K562 (cell line): ENCODE results near the gene METTL23. TPM values are rescaled to one million over a fixed set of nuclear protein-coding genes. Genes with fewer than 3 reads are reported as not detected.

Experiments
- DACH1 ChIP-seq: fragments of 450-650 bp; IDR thresholded peaks from 2 replicates; pipeline ENCODE4 v1.6.1; 2018; ENCODE audit not compliant: partially characterized antibody
- DEAF1 ChIP-seq: fragments of 450-650 bp; formaldehyde crosslinking; IDR thresholded peaks from 2 replicates; pipeline ENCODE4 v1.4.0; 2020; ENCODE audit warnings: mild to moderate bottlenecking, moderate library complexity
- ELF1 ChIP-seq: fragments of 200-800 bp; sonication (Bioruptor generic); IDR thresholded peaks from 2 replicates; pipeline ENCODE4 v1.6.1; 2016; ENCODE audit warnings: missing genetic modification characterization, missing compliant biosample characterization
- ETS2 ChIP-seq: IDR thresholded peaks from 2 replicates; pipeline ENCODE4 v1.6.1; 2016; ENCODE audit warnings: borderline replicate concordance, missing genetic modification characterization, mild to moderate bottlenecking, moderate library complexity, missing compliant biosample characterization; ENCODE audit not compliant: poor library complexity, severe bottlenecking
- FOXM1 ChIP-seq, 2 experiments: fragments of 450-650 bp in 1 of 2; sonication (generic) in 1 of 2; formaldehyde crosslinking in 1 of 2; IDR thresholded peaks; 2 replicates each; pipeline versions ENCODE4 v1.6.1 to v1.9.0; 2017 to 2022; ENCODE audit warnings: low read depth in 2 of 2, mild to moderate bottlenecking in 2 of 2, missing genetic modification reagents in 1 of 2, moderate library complexity in 1 of 2
- HNRNPLL ChIP-seq: fragments of 200-400 bp; formaldehyde crosslinking; IDR thresholded peaks from 2 replicates; pipeline ENCODE4 v1.6.1; 2017; ENCODE audit warnings: low read length, low read depth, mild to moderate bottlenecking; ENCODE audit not compliant: poor library complexity, severe bottlenecking
- JUN ChIP-seq, 2 experiments: sonication (generic) in 1 of 2; formaldehyde crosslinking in 1 of 2; IDR thresholded peaks; 2 replicates each; pipeline versions ENCODE4 v1.6.1 to v1.8.0; 2012 to 2022; ENCODE audit warnings: borderline replicate concordance in 2 of 2, mild to moderate bottlenecking in 2 of 2, improper control_type of control experiment in 1 of 2, low read depth in 1 of 2, low read length in 1 of 2, missing genetic modification reagents in 1 of 2
- KLF6 ChIP-seq: fragments of 250-450 bp; sonication (Bioruptor Pico); IDR thresholded peaks from 2 replicates; pipeline ENCODE4 v1.4.0; 2020; ENCODE audit warnings: mild to moderate bottlenecking, moderate library complexity, borderline replicate concordance
- MIER1 ChIP-seq: fragments of 450-650 bp; IDR thresholded peaks from 2 replicates; pipeline ENCODE4 v1.6.1; 2016; ENCODE audit warnings: antibody characterized with exemption, mild to moderate bottlenecking, low read depth
- NFIC ChIP-seq: fragments of 450-650 bp; IDR thresholded peaks from 2 replicates; pipeline ENCODE4 v1.6.1; 2017; ENCODE audit warnings: mild to moderate bottlenecking, inconsistent platforms
- NR2C2 ChIP-seq, 2 experiments: fragments of 200-800 bp in 1 of 2; sonication (Bioruptor generic) in 1 of 2; sonication (generic) in 1 of 2; formaldehyde crosslinking in 1 of 2; IDR thresholded peaks; 2 replicates each; pipeline versions ENCODE4 v1.6.1 to v1.8.0; 2016 to 2022; ENCODE audit warnings: mild to moderate bottlenecking in 1 of 2, missing compliant biosample characterization in 1 of 2, missing genetic modification characterization in 1 of 2, missing genetic modification reagents in 1 of 2
- NR2F6 ChIP-seq: fragments of 450-650 bp; formaldehyde crosslinking; IDR thresholded peaks from 2 replicates; pipeline ENCODE4 v1.4.0; 2020; ENCODE audit warnings: mild to moderate bottlenecking
- PCBP2 ChIP-seq: fragments of 200-400 bp; formaldehyde crosslinking; IDR thresholded peaks from 2 replicates; pipeline ENCODE4 v1.6.1; 2018; ENCODE audit warnings: low read length, low read depth, mild to moderate bottlenecking, moderate library complexity; ENCODE audit not compliant: poor library complexity, severe bottlenecking
- SOX6 ChIP-seq: fragments of 450-650 bp; IDR thresholded peaks from 2 replicates; pipeline ENCODE4 v1.6.1; 2014; ENCODE audit warnings: mild to moderate bottlenecking
- STAT5A ChIP-seq: IDR thresholded peaks from 2 replicates; pipeline ENCODE4 v1.6.1; 2012; ENCODE audit warnings: low read length, inconsistent platforms, borderline replicate concordance
- ZBTB9 ChIP-seq: fragments of 450-650 bp; formaldehyde crosslinking; IDR thresholded peaks from 2 replicates; pipeline ENCODE4 v1.4.0; 2020; ENCODE audit warnings: mild to moderate bottlenecking, moderate library complexity
- ZNF174 ChIP-seq: fragments of 250-450 bp; sonication (Bioruptor Pico); IDR thresholded peaks from 2 replicates; pipeline ENCODE4 v1.4.0; 2020; ENCODE audit warnings: mild to moderate bottlenecking
- ZNF655 ChIP-seq: fragments of 250-450 bp; sonication (Bioruptor Pico); IDR thresholded peaks from 2 replicates; pipeline ENCODE4 v1.5.0; 2021
- ZNF75A ChIP-seq: fragments of 450-650 bp; formaldehyde crosslinking; IDR thresholded peaks from 2 replicates; pipeline ENCODE4 v1.4.0; 2020; ENCODE audit warnings: mild to moderate bottlenecking
- ZNF766 ChIP-seq: fragments of 200-800 bp; sonication (Bioruptor generic); conservative IDR thresholded peaks from 2 replicates; pipeline ENCODE4 v1.6.1; 2016; ENCODE audit warnings: missing genetic modification characterization, missing compliant biosample characterization
- polyA plus RNA-seq, 8 experiments: library from polyadenylated mRNA; depleted of rRNA in 4 of 8; stranded (reverse) in 5 of 8; unstranded in 3 of 8; fragments of >200 nt; fragmentation: Nextera tagmentation in 2 of 8; fragmentation: Illumina TruSeq in 1 of 8; extraction: Ambion mirVana in 2 of 8; extraction: Trizol in 1 of 8; gene quantifications; 2 replicates each; pipeline versions ENCODE4 v1.2.1 to v1.2.3, GENCODE V29; 2011 to 2014; ENCODE audit warnings: inconsistent platforms in 1 of 8, missing spikeins in 1 of 8
- total RNA-seq, 7 experiments: library from RNA; depleted of rRNA in 6 of 7; stranded (reverse); fragments of >200 nt in 6 of 7; fragmentation: Illumina TruSeq in 2 of 7; extraction: Trizol in 2 of 7; gene quantifications; 2 replicates each; pipeline versions ENCODE4 v1.2.1 to v1.2.3, GENCODE V29; 2011 to 2021; ENCODE audit warnings: low replicate concordance in 1 of 7
- TF ChIP-seq, protein P1 (sequence below): sonication (generic); formaldehyde crosslinking; IDR thresholded peaks from 2 replicates; pipeline ENCODE4 v1.9.0; 2022; ENCODE audit warnings: mild to moderate bottlenecking, missing genetic modification reagents
- TF ChIP-seq, protein P2 (sequence below): IDR thresholded peaks from 3 replicates; pipeline ENCODE4 v1.6.1; 2011; ENCODE audit warnings: borderline replicate concordance, mild to moderate bottlenecking; ENCODE audit not compliant: insufficient read length, insufficient read depth

The METTL23 gene
- total and polyA plus RNA-seq, 9 of the 15 experiments (the other 6 are each of a cell fraction or from before 2014, with no cell fraction given): 29.4 to 67.3 (median 41.6) TPM

DNA sequence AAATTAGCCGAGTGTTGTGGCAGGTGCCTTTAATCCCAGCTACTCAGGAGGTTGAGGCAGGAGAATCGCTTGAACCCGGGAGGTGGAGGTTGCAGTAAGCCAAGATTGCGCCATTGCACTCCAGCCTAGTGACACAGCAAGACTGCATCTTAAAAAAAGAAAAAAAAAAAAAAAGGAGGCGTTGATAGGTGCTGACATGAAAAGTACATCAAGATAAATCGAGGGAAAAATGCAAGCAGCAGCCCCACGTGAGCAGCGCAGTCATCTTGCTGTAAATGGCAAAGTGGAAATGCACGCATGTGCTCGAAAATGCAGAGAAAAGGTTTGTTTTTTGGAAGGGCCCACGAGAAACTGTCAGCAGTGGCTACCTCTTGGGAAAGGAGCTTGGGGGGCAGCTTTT is 36.8 kb upstream of the METTL23 start (continued):
- TF ChIP-seq, protein P1, sequence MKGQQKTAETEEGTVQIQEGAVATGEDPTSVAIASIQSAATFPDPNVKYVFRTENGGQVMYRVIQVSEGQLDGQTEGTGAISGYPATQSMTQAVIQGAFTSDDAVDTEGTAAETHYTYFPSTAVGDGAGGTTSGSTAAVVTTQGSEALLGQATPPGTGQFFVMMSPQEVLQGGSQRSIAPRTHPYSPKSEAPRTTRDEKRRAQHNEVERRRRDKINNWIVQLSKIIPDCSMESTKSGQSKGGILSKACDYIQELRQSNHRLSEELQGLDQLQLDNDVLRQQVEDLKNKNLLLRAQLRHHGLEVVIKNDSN: peak; percentile 77
- TF ChIP-seq ZNF75A (CRISPR knock-in tag) (no peak), MIER1 (no peak), SOX6 (no peak), KLF6 (CRISPR knock-in tag) (no peak), DEAF1 (no peak), JUN (IDR thresholded peaks at IDR 0.05; ENCODE audit: borderline replicate concordance, low read depth, low read length) (no peak), JUN (CRISPR knock-in tag; IDR thresholded peaks at IDR 0.05; ENCODE audit: borderline replicate concordance) (no peak), ELF1 (tag) (no peak), HNRNPLL (no peak), NR2C2 (CRISPR knock-in tag; IDR thresholded peaks at IDR 0.05) (no peak), NR2C2 (tag; IDR thresholded peaks at IDR 0.05) (0 out of 2 replicates have a peak, but pooled peaks have one; percentile 37), PCBP2 (no peak), ZNF766 (CRISPR knock-in tag) (no peak), NR2F6 (CRISPR knock-in tag) (no peak), ETS2 (tag) (no peak), NFIC (no peak), STAT5A (no peak), ZBTB9 (no peak), DACH1 (no peak), ZNF655 (CRISPR knock-in tag) (no peak), FOXM1 (IDR thresholded peaks at IDR 0.05; ENCODE audit: low read depth) (no peak), FOXM1 (CRISPR knock-in tag; IDR thresholded peaks at IDR 0.05; ENCODE audit: low read depth) (no peak), ZNF174 (CRISPR knock-in tag) (no peak)
- TF ChIP-seq, protein P2, sequence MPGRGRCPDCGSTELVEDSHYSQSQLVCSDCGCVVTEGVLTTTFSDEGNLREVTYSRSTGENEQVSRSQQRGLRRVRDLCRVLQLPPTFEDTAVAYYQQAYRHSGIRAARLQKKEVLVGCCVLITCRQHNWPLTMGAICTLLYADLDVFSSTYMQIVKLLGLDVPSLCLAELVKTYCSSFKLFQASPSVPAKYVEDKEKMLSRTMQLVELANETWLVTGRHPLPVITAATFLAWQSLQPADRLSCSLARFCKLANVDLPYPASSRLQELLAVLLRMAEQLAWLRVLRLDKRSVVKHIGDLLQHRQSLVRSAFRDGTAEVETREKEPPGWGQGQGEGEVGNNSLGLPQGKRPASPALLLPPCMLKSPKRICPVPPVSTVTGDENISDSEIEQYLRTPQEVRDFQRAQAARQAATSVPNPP: no peak
